Fibroblast of lung (primary cell): ENCODE data around the gene DNPEP. TPM values are rescaled to one million over a fixed set of nuclear protein-coding genes. Genes with fewer than 3 reads are reported as not detected.

Experiments used
- DNase-seq, 2 donors: peaks; one replicate each; pipeline versions ENCODE4 v3.0.0 to v3.0.0-alpha.2; 2010; ENCODE audit warnings: low read depth in 2 of 2
- H2AFZ ChIP-seq: 2 replicates; pipeline ENCODE4 v1.5.1; 2012; ENCODE audit warnings: low read length, control low read depth, inconsistent platforms
- H3K27ac ChIP-seq: 2 replicates; pipeline ENCODE4 v1.5.1; 2011; ENCODE audit warnings: low read length, control low read depth; ENCODE audit not compliant: insufficient read depth
- H3K27me3 ChIP-seq: 2 replicates; pipeline ENCODE4 v1.5.1; 2011; ENCODE audit warnings: mild to moderate bottlenecking, low read length; ENCODE audit not compliant: control insufficient read depth, insufficient read depth
- H3K36me3 ChIP-seq: 2 replicates; pipeline ENCODE4 v1.5.1; 2011; ENCODE audit warnings: low read length; ENCODE audit not compliant: control insufficient read depth, insufficient read depth
- H3K4me1 ChIP-seq: 2 replicates; pipeline ENCODE4 v1.5.1; 2011; ENCODE audit warnings: low read length; ENCODE audit not compliant: control insufficient read depth, insufficient read depth; ENCODE audit errors: extremely low read depth
- H3K4me2 ChIP-seq: 2 replicates; pipeline ENCODE4 v1.5.1; 2011; ENCODE audit warnings: low read length, control low read depth; ENCODE audit not compliant: insufficient read depth; ENCODE audit errors: extremely low read depth
- H3K4me3 ChIP-seq, 4 experiments: fragments of 200-600 bp in 1 of 4; sonication (generic) in 1 of 4; replicated peaks in 1 of 4; 2 replicates each; pipeline ENCODE4 v1.5.1; 2011 to 2016; ENCODE audit warnings: low read length in 4 of 4, low read depth in 3 of 4, mild to moderate bottlenecking in 3 of 4, control low read depth in 2 of 4, inconsistent platforms in 1 of 4, mixed read lengths in 1 of 4; ENCODE audit not compliant: insufficient read depth in 1 of 4; ENCODE audit errors: control extremely low read depth in 1 of 4
- H3K79me2 ChIP-seq: 2 replicates; pipeline ENCODE4 v1.5.1; 2012; ENCODE audit warnings: mild to moderate bottlenecking, low read length, inconsistent platforms; ENCODE audit not compliant: control insufficient read depth, insufficient read depth
- H3K9ac ChIP-seq: 2 replicates; pipeline ENCODE4 v1.5.1; 2011; ENCODE audit warnings: mild to moderate bottlenecking, low read length, control low read depth; ENCODE audit not compliant: insufficient read depth
- H3K9me3 ChIP-seq: 2 replicates; pipeline ENCODE4 v1.5.1; 2012; ENCODE audit warnings: low read depth, low read length; ENCODE audit not compliant: control insufficient read depth, insufficient read depth
- H4K20me1 ChIP-seq: 2 replicates; pipeline ENCODE4 v1.5.1; 2011; ENCODE audit warnings: low read length; ENCODE audit not compliant: control insufficient read depth, insufficient read depth; ENCODE audit errors: extremely low read depth
- EZH2 ChIP-seq: IDR thresholded peaks from 2 replicates; pipeline ENCODE4 v1.5.1; 2012; ENCODE audit warnings: low read length, control low read depth, mild to moderate bottlenecking; ENCODE audit errors: missing control alignments
- polyA plus RNA-seq, 2 donors: library from polyadenylated mRNA; depleted of rRNA in 1 of 2; stranded (reverse) in 1 of 2; unstranded in 1 of 2; fragments of >200 nt; gene quantifications; 2 replicates each; pipeline ENCODE4 v1.2.1, GENCODE V29; 2011 to 2012; ENCODE audit warnings: missing spikeins in 1 of 2
- total RNA-seq: library from RNA; depleted of rRNA; stranded (reverse); fragments of >200 nt; gene quantifications from 2 replicates; pipeline ENCODE4 v1.2.1, GENCODE V29; 2014
- TF ChIP-seq, protein P1 (sequence below), 2 donors: IDR thresholded peaks in 1 of 2; conservative IDR thresholded peaks in 1 of 2; 1 replicate in 1 of 2; 2 replicates in 1 of 2; pipeline ENCODE4 v1.5.1; 2011 to 2012; ENCODE audit warnings: low read length in 2 of 2, control low read depth in 1 of 2, inconsistent platforms in 1 of 2, low read depth in 1 of 2, mild to moderate bottlenecking in 1 of 2

DNPEP gene
- total and polyA plus RNA-seq, 2 donors (not counting 1 experiment from before 2014, with no cell fraction given) = 38.2 to 72.5 TPM

DNA sequence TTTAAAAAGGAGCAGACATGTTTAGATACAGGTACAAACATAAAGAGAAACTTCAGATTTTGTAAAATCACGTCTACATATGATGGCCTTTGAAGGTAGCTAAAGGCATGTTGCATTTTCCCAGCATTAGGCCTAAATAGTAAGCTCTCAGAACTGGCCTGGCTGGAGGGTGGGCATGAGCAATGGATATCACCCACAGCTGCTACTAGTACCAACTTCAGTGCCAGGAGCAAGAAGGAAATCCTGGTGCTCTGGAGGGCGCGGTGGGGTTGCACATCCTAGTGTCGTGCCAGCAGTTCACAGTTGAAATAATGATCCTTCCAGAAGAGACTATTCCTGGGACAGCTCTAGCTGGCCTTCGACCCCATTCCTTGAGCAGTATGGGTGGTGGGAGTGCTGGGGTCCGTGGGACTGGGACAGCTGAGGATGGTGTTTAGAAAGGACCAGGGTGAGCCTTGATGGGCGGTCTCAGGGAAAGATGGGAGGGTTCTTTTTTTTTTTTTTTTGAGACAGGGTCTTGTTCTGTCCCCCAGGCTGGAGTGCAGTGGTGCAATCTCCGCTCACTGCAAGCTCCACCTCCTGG, 35.3 kb upstream of the DNPEP start:
- Histone ChIP-seq H3K36me3 (no peaks in the 10 kb centered on the region), H3K27ac (no peak overlapping the region), H3K9ac (no peak overlapping the region), H3K4me2 (no peak overlapping the region), H3K27me3 (peaks cover 11% of the 10 kb centered on the region), H3K79me2 (no peaks in the 10 kb centered on the region), H3K9me3 (no peaks in the 10 kb centered on the region), H3K4me3 (no peak overlapping the region), H4K20me1 (no peaks in the 10 kb centered on the region), H2AFZ (no peak overlapping the region), H3K4me1 (no peaks in the 10 kb centered on the region)
- TF ChIP-seq, protein P1, sequence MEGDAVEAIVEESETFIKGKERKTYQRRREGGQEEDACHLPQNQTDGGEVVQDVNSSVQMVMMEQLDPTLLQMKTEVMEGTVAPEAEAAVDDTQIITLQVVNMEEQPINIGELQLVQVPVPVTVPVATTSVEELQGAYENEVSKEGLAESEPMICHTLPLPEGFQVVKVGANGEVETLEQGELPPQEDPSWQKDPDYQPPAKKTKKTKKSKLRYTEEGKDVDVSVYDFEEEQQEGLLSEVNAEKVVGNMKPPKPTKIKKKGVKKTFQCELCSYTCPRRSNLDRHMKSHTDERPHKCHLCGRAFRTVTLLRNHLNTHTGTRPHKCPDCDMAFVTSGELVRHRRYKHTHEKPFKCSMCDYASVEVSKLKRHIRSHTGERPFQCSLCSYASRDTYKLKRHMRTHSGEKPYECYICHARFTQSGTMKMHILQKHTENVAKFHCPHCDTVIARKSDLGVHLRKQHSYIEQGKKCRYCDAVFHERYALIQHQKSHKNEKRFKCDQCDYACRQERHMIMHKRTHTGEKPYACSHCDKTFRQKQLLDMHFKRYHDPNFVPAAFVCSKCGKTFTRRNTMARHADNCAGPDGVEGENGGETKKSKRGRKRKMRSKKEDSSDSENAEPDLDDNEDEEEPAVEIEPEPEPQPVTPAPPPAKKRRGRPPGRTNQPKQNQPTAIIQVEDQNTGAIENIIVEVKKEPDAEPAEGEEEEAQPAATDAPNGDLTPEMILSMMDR (conservative IDR thresholded peaks at IDR 0.05 in 1 of 2, IDR thresholded peaks at IDR 0.05 in 1 of 2; ENCODE audit: low read depth in 1 of 2, low read length in 2 of 2) = no peak
- TF ChIP-seq EZH2 = no peak
- DNase-seq = no peak

DNA sequence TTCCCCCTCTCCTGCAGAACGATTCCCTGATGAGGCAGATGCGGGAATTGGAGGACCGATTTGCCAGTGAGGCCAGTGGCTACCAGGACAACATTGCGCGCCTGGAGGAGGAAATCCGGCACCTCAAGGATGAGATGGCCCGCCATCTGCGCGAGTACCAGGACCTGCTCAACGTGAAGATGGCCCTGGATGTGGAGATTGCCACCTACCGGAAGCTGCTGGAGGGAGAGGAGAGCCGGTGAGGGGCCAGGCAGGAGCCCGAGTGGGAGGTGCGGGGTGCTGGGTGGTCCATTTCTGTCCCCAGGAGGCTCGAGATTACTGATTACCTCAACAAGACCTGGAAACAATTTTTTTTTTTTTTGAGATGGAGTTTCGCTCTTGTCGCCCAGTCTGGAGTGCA, 33.6 kb upstream of the DNPEP start:
- H3K79me2 ChIP-seq = no peaks in the 10 kb centered on the region
- no peaks in the 10 kb centered on the region for H3K4me1 ChIP-seq
- peaks cover 11% of the 10 kb centered on the region for H3K27me3 ChIP-seq
- H4K20me1 ChIP-seq = no peaks in the 10 kb centered on the region
- no peak overlapping the region for H3K4me2 ChIP-seq
- H3K36me3 ChIP-seq = no peaks in the 10 kb centered on the region
- no peak for DNase-seq
- H3K27ac ChIP-seq = no peak overlapping the region
- no peak overlapping the region for H3K9ac ChIP-seq
- H3K9me3 ChIP-seq = no peaks in the 10 kb centered on the region
- no peak overlapping the region for H3K4me3 ChIP-seq
- TF ChIP-seq, protein P1 (conservative IDR thresholded peaks at IDR 0.05 in 1 of 2, IDR thresholded peaks at IDR 0.05 in 1 of 2; ENCODE audit: low read depth in 1 of 2, low read length in 2 of 2) = no peak
- TF ChIP-seq EZH2 = no peak
- no peak overlapping the region for H2AFZ ChIP-seq

DNA sequence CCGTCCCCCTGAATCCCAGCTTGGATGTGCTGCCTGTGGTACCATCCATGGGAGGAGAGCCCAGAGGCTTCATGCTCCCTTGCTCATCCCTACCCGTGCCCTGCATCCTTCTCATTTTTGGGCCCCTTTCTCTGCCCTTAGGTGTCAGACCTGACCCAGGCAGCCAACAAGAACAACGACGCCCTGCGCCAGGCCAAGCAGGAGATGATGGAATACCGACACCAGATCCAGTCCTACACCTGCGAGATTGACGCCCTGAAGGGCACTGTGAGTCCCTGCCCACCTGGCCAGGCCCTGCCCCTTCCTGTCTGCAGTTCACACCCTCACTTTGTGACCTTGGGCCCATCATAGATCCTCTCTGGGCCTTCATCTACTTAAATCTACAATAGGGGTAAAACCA, 33.0 kb upstream of the DNPEP start:
- Histone ChIP-seq H3K27me3 (peaks cover 11% of the 10 kb centered on the region), H3K36me3 (no peaks in the 10 kb centered on the region), H3K9ac (no peak overlapping the region), H4K20me1 (no peaks in the 10 kb centered on the region), H3K4me1 (no peaks in the 10 kb centered on the region), H3K79me2 (no peaks in the 10 kb centered on the region), H3K9me3 (no peaks in the 10 kb centered on the region), H3K27ac (no peak overlapping the region), H2AFZ (no peak overlapping the region), H3K4me2 (no peak overlapping the region), H3K4me3 (no peak overlapping the region)
- no peak for DNase-seq
- TF ChIP-seq, protein P1 (conservative IDR thresholded peaks at IDR 0.05 in 1 of 2, IDR thresholded peaks at IDR 0.05 in 1 of 2; ENCODE audit: low read depth in 1 of 2, low read length in 2 of 2) = no peak
- TF ChIP-seq EZH2 = no peak
